Activated CD4-positive, alpha-beta T cell treated with anti-CD3 and anti-CD28 coated beads, Interleukin-2, Interleukin-4, amounts not matched to agents 100 ng/mL and 50 ng/mL, durations not matched to agents 16 hours and 8 hours (primary cell): ENCODE measurements around the gene OR2AJ1.
A peak's percentile ranks its signal among the peaks of the same experiment; 100 is the strongest.

ENCODE experiments used
- DNase-seq: peaks from one replicate; pipeline ENCODE4 v3.0.0-alpha.2; 2020; ENCODE audit warnings: low spot score

The OR2AJ1 gene, protein sequence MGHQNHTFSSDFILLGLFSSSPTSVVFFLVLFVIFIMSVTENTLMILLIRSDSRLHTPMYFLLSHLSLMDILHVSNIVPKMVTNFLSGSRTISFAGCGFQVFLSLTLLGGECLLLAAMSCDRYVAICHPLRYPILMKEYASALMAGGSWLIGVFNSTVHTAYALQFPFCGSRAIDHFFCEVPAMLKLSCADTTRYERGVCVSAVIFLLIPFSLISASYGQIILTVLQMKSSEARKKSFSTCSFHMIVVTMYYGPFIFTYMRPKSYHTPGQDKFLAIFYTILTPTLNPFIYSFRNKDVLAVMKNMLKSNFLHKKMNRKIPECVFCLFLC

GRCh38 chr1:247924868-247925267, at the start of gene OR2AJ1:
Gene OR2AJ1, plus strand, starts transcription at chr1:247924889. Its CDS starts 8,880 bp downstream, at chr1:247933769.
- no peak for DNase-seq

- DNase-seq, result no peak
Observed at GRCh38 chr1:247883346-247883745, 41.3 kb upstream of the OR2AJ1 start.

- DNase-seq, result no peak
Observed at GRCh38 chr1:247884797-247885413, 39.8 kb upstream of the OR2AJ1 start.

DNA sequence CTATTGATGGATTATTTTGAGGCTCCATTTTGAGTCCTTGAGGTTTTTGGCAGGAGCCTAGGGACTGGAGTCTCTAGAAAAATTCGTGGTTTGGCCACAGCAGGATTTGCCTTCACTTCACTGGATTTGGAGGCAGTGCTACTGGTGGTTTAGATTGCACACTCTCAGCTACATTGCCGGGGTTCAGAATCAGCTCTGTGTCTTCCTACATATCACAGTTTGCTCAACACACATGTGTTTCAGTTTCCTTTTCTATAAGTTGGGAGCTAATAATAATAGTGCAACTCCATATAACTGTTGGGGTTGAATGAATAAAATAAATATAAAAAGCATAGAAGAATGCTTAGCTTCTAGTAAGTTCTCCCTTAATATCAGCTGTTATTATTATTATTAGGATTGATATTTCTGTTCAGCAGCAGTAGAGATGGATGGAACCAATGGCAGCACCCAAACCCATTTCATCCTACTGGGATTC, 29.5 kb upstream of the OR2AJ1 start, which contains the start of gene OR2W3:
TSS of gene OR2W3 (plus strand) at position 425 of the 475 bp plus-strand sequence. CDS start at position 425, 0 bp downstream.
- no peak for DNase-seq

- no peak for DNase-seq
Observed at GRCh38 chr1:247895976-247896375, 28.7 kb upstream of the OR2AJ1 start.

DNA sequence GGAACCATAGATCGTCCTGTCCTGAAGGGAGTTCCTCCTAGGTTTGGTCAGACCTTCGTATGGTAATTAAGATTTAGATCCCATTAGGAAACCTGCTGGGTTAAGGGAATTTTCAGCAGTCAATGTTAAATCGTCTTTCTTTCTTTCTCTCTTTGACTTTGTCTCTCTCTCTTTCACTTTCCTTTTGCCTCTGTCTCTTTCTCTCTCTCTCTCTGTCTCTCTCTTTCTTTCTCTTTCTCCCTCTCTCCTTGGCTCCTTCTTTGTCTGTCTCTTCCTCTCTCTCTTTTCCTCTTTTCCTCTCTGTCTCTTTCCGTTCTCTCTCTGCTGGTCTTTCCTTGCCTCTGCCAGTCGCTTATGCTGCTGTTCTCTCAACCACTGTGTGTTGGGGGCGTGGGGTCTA, 20.6 kb upstream of the OR2AJ1 start:
- no peak for DNase-seq

DNA sequence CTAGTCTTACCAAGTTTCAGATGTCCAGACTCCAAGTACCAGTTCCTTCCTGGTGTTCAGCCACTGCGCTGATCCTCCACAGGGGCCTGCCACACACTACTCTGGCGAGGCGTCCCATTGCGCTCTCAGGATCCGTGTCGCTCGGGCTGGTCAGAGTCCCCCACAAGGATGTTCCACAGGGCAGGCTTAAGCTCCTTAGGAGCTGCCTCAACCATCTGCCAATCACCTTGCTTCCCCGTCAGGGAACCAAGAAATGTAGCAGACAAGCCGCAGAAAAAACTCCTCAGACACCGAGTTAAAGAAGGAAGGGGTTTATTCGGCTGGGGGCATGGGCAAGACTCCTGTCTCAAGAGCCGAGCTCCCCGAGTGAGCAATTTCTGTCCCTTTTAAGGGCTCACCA, 19.5 kb upstream of the OR2AJ1 start:
- DNase-seq, result no peak

GRCh38 chr1:247905910-247906503, 18.7 kb upstream of the OR2AJ1 start:
- no peak for DNase-seq

DNA sequence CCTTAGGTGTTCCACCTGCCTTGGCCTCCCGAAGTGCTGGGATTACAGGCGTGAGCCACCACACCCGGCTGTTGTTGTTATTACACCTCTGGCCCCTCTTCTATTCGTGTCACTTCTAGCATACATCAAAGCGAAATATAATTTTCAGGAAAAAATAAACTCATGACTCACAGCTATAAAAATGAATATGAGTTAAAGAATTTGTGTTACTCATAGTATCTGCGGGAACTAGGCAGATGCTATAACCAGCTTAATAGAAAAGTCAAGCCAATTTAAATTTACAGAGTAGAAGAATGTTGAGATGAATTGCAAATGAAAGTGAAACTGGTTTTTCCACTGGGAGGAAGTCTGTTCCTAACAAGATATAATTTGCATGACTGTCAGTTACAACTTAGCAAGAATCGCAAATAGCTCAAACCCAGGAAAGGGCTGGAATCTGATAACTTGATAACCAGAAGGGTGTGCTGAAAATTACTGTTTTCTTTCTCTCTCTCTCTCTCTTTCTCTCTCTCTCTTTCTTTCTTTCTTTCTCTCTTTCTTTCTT, 18.1 kb upstream of the OR2AJ1 start:
- DNase-seq, result peak; percentile 9

DNA sequence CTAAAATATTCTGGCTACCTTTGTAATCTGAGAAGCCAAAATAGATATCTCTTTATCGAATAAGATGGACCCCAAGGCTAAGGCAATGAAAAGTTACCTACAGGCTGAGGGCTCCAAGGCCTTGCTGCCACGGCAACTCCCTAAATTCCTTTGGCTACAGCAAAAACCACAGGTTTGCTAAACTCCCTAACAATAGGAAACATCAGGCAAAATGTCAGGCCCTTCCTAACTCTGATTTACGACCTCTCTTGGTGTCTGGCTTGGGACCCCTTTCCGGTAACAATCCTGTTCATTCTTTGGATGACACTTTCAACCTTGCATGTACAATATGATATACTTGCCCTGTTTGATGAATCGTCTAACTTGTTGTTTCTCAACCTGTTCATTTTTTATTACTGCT, 15.9 kb upstream of the OR2AJ1 start:
- DNase-seq, result no peak

GRCh38 chr1:247913786-247914185, 10.9 kb upstream of the OR2AJ1 start:
- no peak for DNase-seq

GRCh38 chr1:247914941-247915662, 9.6 kb upstream of the OR2AJ1 start:
- no peak for DNase-seq

DNA sequence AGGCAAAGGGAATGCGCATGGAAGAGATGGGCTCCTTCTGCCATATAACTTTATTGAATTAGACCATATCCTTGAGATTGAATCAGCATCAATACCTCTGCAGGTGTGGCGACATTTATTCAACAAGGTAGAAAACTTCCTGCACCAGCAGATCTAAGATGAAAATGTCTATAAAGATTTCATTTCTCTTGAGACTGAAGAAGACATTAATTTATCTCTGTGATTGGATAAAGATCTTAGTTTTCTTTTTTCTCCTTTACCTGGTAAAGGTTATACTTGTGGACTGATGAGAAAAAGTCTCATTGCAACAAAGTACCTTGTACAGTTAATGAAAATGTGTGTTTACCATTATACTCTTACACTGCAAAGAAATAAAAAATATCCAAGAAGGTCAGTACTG, 4.7 kb upstream of the OR2AJ1 start, which contains the start of gene OR2T8:
TSS of gene OR2T8 (plus strand) at position 301 of the 400 bp plus-strand sequence. CDS start 766 bp downstream, outside the sequence.
- DNase-seq, result no peak

DNA sequence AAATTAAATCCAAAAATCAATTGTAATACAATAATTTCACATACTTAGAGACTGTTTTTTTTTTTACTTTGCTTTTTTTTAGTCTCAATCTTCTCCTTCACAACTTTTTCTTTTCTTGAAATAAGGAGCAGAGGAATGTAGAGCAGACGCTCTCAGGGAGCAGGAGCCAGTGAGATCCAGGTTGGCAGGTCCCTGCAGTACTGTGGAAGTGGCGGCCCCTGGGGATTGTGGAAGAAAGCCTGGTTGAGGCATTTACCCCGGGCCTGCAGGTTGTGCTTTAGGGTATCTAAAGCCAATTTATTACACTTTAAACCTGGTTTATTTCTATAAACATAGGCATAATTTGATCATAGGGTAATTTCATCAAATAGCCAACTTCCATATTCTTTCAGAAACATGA, 748 bp upstream of the OR2AJ1 start:
- DNase-seq, result no peak

DNA sequence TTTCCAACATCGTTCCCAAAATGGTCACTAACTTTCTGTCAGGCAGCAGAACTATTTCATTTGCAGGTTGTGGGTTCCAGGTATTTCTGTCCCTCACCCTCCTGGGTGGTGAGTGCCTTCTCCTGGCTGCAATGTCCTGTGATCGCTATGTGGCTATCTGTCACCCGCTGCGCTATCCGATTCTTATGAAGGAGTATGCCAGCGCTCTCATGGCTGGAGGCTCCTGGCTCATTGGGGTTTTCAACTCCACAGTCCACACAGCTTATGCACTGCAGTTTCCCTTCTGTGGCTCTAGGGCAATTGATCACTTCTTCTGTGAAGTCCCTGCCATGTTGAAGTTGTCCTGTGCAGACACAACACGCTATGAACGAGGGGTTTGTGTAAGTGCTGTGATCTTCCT, 9.3 kb downstream of the OR2AJ1 start:
- DNase-seq, result no peak

DNA sequence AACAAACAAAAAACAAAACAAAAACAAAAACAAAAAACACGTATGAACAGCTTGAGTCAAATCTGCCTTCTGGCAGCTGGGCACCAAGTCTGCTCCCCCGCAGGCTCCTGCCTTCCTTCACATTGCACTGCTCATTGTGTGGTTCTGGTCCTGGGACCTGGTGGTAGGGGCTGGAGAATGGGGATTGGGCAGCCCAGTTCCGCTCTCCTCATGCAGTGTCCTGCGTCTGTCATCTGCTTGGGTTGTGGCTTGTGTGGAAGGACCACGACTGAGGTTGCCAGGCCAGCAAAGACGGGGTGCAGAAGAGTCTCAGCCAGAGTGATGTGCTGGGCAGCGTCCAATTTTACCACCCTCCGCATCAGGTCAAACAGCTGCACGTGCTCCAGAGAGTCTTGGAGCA, 11.1 kb downstream of the OR2AJ1 start:
- no peak for DNase-seq

GRCh38 chr1:247936415-247936814, 11.7 kb downstream of the OR2AJ1 start:
- no peak for DNase-seq

DNA sequence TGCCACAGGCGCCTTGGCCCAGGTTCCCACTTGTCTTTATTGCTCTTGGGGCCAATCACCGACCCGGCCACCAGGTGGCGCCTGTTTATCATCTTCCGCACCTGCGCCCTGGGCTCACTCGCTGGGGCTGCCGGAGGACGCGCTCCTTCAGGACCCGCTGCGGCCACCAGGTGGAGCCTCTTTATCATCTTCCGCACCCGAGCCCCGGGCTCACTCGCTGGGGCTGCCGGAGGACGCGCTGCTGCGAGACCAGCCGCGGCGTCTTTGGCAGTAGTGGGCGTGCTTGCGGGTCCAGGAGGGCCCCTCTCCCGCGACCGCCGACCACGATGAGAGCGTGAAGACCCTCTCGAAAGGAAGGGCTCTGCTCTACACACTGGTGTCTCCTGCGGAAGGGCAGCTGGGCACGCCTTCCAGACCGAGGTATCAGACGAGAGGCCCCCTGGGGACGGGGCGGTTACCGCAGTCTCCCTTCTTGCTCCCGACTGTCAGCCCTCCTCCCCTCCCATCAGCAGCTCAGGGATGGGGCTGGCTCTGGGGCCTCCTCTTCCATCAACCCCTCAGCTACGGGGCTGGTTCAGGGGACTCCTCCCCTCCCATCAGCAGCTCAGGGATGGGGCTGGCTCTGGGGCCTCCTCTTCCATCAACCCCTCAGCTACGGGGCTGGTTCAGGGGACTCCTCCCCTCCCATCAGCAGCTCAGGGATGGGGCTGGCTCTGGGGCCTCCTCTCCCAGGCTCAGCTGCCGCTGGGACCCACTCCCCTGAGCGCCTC, 12.5 kb downstream of the OR2AJ1 start:
- peak; percentile 95 for DNase-seq

DNA sequence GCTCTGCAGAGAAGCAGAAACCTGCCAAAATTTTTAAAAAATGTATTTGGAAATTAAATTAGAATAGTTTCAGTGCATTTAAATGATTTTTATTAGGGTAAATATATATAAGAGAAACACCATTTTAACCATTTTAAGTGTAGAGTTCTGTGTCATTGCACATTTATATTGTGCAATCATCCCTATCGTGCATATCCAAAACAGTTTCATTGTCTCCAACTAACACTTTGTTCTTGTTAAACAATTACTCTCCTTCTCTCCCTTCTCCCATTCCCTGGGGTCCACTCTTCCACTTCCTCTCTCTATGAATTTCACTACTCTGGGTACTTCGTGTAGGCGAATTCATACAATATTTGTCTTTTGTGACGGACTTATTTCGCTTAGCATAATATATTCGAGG, 17.9 kb downstream of the OR2AJ1 start:
- DNase-seq, result no peak

DNA sequence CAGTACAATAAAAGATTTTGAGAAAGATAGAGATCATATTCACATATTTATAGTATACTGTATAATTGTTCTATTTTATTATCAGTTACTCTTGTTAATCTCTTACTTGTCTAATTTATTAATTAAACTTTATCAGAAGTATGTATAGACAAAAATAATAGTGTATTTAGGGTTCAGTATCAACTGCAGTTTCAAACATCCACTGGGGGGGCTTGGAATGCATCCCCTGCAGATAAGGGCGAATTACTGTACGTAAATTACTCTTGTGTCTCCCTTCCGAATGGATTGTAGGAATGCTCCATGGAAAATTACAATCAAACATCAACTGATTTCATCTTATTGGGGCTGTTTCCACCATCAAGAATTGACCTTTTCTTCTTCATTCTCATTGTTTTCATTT, 23.9 kb downstream of the OR2AJ1 start, which contains the start of gene OR2L8:
TSS of gene OR2L8 (plus strand) at position 301 of the 400 bp plus-strand sequence. CDS start at position 301, 0 bp downstream.
- no peak for DNase-seq

GRCh38 chr1:247953408-247953807, 28.7 kb downstream of the OR2AJ1 start:
- no peak for DNase-seq
